HEK293 (cell line): Measurements from ENCODE around the gene RPS6KA5.

Experiments
- BCL11A ChIP-seq: fragments of 450-650 bp; formaldehyde crosslinking; IDR thresholded peaks from 2 replicates; pipeline ENCODE4 v1.5.1; 2016; ENCODE audit warnings: low read depth, missing biosample characterization, missing genetic modification characterization
- GLIS2 ChIP-seq: fragments of 450-650 bp; formaldehyde crosslinking; IDR thresholded peaks from 2 replicates; pipeline ENCODE4 v1.5.1; 2016; ENCODE audit warnings: missing biosample characterization, missing genetic modification characterization
- MYNN ChIP-seq: fragments of 450-650 bp; formaldehyde crosslinking; IDR thresholded peaks from 2 replicates; pipeline ENCODE4 v1.5.1; 2016; ENCODE audit warnings: missing biosample characterization, missing genetic modification characterization, borderline replicate concordance
- ZNF274 ChIP-seq, 2 experiments: fragments of 200-500 bp in 1 of 2; fragments of 450-650 bp in 1 of 2; sonication (Bioruptor generic) in 1 of 2; formaldehyde crosslinking in 1 of 2; IDR thresholded peaks; 2 replicates each; pipeline versions ENCODE4 v1.5.1 to v1.6.1; 2014 to 2016; ENCODE audit warnings: borderline replicate concordance in 1 of 2, inconsistent platforms in 1 of 2, low read length in 1 of 2, missing biosample characterization in 1 of 2, missing genetic modification characterization in 1 of 2
- TF ChIP-seq, protein P1 (sequence below): fragments of 450-650 bp; formaldehyde crosslinking; IDR thresholded peaks from 2 replicates; pipeline ENCODE4 v1.5.1; 2016; ENCODE audit warnings: missing biosample characterization, missing genetic modification characterization
- TF ChIP-seq, protein P2 (sequence below): fragments of 450-650 bp; formaldehyde crosslinking; IDR thresholded peaks from 2 replicates; pipeline ENCODE4 v1.5.1; 2017; ENCODE audit warnings: missing biosample characterization, missing genetic modification characterization
- TF ChIP-seq, protein P3 (sequence below): fragments of 450-650 bp; formaldehyde crosslinking; IDR thresholded peaks from 2 replicates; pipeline ENCODE4 v1.5.1; 2016; ENCODE audit warnings: missing biosample characterization, missing genetic modification characterization

DNA sequence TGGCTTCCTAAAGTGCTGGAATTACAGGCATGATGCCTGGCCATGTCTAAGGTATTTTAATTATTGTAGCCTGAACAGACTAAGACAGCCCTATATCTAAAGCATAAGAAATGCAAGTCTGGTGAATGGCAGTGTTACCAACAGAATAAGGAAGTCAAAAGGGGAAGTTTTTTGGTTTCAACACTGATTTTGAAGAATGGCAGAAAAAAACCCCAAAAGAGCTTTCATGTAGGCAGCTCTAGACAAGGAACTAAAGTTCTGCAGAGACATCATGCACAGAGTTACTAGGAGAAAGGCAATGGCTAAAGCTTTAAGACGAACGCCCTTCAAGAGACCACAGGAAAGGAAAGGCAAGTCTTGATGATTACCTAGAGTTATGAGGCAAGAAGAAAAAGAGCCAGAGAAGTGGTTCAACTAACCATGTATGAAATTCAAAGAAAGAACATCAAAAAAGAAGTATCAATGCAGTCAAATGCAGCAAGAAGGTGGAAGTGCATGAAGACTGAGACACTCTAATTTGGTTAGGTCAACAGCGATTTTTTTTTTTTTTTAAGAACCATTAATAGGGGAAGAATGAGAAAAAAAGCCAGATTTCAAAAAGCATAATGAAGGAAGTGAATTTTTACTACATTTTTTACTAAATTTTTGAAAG lies 50.8 kb downstream of the RPS6KA5 start:
- TF ChIP-seq, protein P1, sequence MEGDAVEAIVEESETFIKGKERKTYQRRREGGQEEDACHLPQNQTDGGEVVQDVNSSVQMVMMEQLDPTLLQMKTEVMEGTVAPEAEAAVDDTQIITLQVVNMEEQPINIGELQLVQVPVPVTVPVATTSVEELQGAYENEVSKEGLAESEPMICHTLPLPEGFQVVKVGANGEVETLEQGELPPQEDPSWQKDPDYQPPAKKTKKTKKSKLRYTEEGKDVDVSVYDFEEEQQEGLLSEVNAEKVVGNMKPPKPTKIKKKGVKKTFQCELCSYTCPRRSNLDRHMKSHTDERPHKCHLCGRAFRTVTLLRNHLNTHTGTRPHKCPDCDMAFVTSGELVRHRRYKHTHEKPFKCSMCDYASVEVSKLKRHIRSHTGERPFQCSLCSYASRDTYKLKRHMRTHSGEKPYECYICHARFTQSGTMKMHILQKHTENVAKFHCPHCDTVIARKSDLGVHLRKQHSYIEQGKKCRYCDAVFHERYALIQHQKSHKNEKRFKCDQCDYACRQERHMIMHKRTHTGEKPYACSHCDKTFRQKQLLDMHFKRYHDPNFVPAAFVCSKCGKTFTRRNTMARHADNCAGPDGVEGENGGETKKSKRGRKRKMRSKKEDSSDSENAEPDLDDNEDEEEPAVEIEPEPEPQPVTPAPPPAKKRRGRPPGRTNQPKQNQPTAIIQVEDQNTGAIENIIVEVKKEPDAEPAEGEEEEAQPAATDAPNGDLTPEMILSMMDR (tag by site-specific recombination) = no peak
- no peak for TF ChIP-seq GLIS2 (tag by site-specific recombination)
- TF ChIP-seq MYNN = no peak
- no peak for TF ChIP-seq ZNF274 (IDR thresholded peaks at IDR 0.05; ENCODE audit: low read length)
- TF ChIP-seq ZNF274 (tag by site-specific recombination; IDR thresholded peaks at IDR 0.05; ENCODE audit: borderline replicate concordance) = no peak
- TF ChIP-seq, protein P2, sequence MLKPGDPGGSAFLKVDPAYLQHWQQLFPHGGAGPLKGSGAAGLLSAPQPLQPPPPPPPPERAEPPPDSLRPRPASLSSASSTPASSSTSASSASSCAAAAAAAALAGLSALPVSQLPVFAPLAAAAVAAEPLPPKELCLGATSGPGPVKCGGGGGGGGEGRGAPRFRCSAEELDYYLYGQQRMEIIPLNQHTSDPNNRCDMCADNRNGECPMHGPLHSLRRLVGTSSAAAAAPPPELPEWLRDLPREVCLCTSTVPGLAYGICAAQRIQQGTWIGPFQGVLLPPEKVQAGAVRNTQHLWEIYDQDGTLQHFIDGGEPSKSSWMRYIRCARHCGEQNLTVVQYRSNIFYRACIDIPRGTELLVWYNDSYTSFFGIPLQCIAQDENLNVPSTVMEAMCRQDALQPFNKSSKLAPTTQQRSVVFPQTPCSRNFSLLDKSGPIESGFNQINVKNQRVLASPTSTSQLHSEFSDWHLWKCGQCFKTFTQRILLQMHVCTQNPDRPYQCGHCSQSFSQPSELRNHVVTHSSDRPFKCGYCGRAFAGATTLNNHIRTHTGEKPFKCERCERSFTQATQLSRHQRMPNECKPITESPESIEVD (tag by site-specific recombination) = no peak
- TF ChIP-seq, protein P3, sequence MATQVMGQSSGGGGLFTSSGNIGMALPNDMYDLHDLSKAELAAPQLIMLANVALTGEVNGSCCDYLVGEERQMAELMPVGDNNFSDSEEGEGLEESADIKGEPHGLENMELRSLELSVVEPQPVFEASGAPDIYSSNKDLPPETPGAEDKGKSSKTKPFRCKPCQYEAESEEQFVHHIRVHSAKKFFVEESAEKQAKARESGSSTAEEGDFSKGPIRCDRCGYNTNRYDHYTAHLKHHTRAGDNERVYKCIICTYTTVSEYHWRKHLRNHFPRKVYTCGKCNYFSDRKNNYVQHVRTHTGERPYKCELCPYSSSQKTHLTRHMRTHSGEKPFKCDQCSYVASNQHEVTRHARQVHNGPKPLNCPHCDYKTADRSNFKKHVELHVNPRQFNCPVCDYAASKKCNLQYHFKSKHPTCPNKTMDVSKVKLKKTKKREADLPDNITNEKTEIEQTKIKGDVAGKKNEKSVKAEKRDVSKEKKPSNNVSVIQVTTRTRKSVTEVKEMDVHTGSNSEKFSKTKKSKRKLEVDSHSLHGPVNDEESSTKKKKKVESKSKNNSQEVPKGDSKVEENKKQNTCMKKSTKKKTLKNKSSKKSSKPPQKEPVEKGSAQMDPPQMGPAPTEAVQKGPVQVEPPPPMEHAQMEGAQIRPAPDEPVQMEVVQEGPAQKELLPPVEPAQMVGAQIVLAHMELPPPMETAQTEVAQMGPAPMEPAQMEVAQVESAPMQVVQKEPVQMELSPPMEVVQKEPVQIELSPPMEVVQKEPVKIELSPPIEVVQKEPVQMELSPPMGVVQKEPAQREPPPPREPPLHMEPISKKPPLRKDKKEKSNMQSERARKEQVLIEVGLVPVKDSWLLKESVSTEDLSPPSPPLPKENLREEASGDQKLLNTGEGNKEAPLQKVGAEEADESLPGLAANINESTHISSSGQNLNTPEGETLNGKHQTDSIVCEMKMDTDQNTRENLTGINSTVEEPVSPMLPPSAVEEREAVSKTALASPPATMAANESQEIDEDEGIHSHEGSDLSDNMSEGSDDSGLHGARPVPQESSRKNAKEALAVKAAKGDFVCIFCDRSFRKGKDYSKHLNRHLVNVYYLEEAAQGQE = no peak
- TF ChIP-seq BCL11A (tag by site-specific recombination) = no peak
